Loucy (cell line): Measurements from ENCODE around the gene HOXA13.

Experiments
- H2AFZ ChIP-seq: fragments of 200-600 bp; sonication (generic); 2 replicates; pipeline ENCODE4 v1.6.0; 2016; ENCODE audit warnings: antibody characterized with exemption, mild to moderate bottlenecking, low read length, moderate library complexity
- H3F3A ChIP-seq: fragments of 200-600 bp; 2 replicates; pipeline ENCODE4 v1.6.0; 2016; ENCODE audit warnings: antibody characterized with exemption, low read depth, mild to moderate bottlenecking
- H3K27me3 ChIP-seq: fragments of 200-600 bp; sonication (generic); 2 replicates; pipeline ENCODE4 v1.6.1; 2014; ENCODE audit warnings: low read length, mild to moderate bottlenecking; ENCODE audit not compliant: insufficient read depth, poor library complexity, severe bottlenecking
- H3K36me3 ChIP-seq: fragments of 200-600 bp; sonication (generic); 2 replicates; pipeline ENCODE4 v1.6.1; 2016; ENCODE audit warnings: low read length; ENCODE audit not compliant: insufficient read depth
- H3K4me1 ChIP-seq: fragments of 200-600 bp; sonication (generic); 2 replicates; pipeline ENCODE4 v1.5.1; 2014; ENCODE audit warnings: low read length, mild to moderate bottlenecking; ENCODE audit not compliant: insufficient read depth, poor library complexity, severe bottlenecking
- H3K4me2 ChIP-seq: fragments of 200-600 bp; sonication (generic); 2 replicates; pipeline ENCODE4 v1.6.0; 2014; ENCODE audit warnings: antibody characterized with exemption, low read length, low read depth, mild to moderate bottlenecking; ENCODE audit not compliant: poor library complexity, severe bottlenecking
- H3K4me3 ChIP-seq: fragments of 200-600 bp; sonication (generic); 2 replicates; pipeline ENCODE4 v1.5.1; 2014; ENCODE audit warnings: low read length, mild to moderate bottlenecking, mixed read lengths; ENCODE audit not compliant: poor library complexity, severe bottlenecking
- H3K79me2 ChIP-seq: fragments of 200-600 bp; sonication (generic); 2 replicates; pipeline ENCODE4 v1.6.1; 2014; ENCODE audit warnings: low read length; ENCODE audit not compliant: insufficient read depth
- H3K9ac ChIP-seq: fragments of 200-600 bp; sonication (generic); 2 replicates; pipeline ENCODE4 v1.6.0; 2014; ENCODE audit warnings: mild to moderate bottlenecking, low read depth, low read length, moderate library complexity; ENCODE audit not compliant: poor library complexity, severe bottlenecking
- H3K9me2 ChIP-seq: fragments of 200-600 bp; sonication (generic); replicated peaks from 2 replicates; pipeline ENCODE4 v1.6.1; 2016; ENCODE audit warnings: low read depth, low read length, mixed read lengths
- H3K9me3 ChIP-seq: fragments of 200-600 bp; sonication (generic); 2 replicates; pipeline ENCODE4 v1.6.1; 2014; ENCODE audit warnings: mild to moderate bottlenecking, antibody characterized with exemption, low read length, low read depth; ENCODE audit not compliant: insufficient read depth
- H4K20me1 ChIP-seq: fragments of 200-600 bp; sonication (generic); 2 replicates; pipeline ENCODE4 v1.6.0; 2014; ENCODE audit warnings: antibody characterized with exemption, low read length, mild to moderate bottlenecking; ENCODE audit not compliant: insufficient read depth, poor library complexity, severe bottlenecking
- CTCF ChIP-seq: fragments of 200-600 bp; sonication (generic); conservative IDR thresholded peaks from 2 replicates; pipeline ENCODE4 v1.5.1; 2014; ENCODE audit warnings: mild to moderate bottlenecking, antibody characterized with exemption, low read length
- EZH2phosphoT487 ChIP-seq: fragments of 200-600 bp; IDR thresholded peaks from 2 replicates; pipeline ENCODE4 v1.6.1; 2018; ENCODE audit warnings: antibody characterized with exemption, mild to moderate bottlenecking, moderate library complexity, borderline replicate concordance

The HOXA13 gene

DNA sequence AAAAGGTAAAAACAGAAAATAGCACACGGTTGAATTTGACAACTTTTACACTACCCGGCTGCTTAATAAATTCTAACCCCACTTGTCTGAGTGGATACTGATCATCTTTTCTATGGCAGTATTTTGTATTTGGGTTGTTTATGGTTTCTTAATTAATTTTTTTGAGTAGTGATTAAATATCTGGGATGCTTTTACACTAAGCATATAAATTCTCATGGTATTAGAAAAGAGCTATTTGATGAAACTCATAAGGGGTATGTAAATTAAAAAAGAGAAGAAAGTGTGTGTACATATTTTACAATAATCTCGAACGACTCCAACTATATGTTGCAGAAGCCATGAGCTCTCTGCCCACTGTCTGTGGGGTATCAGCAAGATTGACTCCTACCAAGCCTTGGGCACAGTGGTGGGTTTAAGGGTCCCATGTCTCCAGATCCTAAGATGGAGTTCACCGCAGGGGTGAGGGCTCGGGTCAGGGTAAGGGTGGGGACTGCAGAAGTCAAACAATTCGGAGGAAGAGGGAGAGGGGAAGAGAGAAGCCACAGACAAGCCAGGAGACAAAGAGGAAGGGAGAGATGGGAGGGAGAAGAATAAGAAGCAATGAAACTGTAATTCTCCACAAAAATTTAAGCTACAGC, 7.6 kb upstream of the HOXA13 start:
- Histone ChIP-seq H3K9me2 (no peaks in the 10 kb centered on the region), H3K9me3 (no peaks in the 10 kb centered on the region), H2AFZ (no peak overlapping the region), H3K4me3 (no peak overlapping the region), H3K9ac (no peak overlapping the region), H4K20me1 (no peaks in the 10 kb centered on the region), H3K27me3 (no peaks in the 10 kb centered on the region), H3K36me3 (no peaks in the 10 kb centered on the region), H3K4me1 (peaks cover under 1% of the 10 kb centered on the region), H3K4me2 (no peak overlapping the region), H3F3A (no peaks in the 10 kb centered on the region), H3K79me2 (peaks cover 7% of the 10 kb centered on the region)
- no peak for TF ChIP-seq CTCF
- no peak for TF ChIP-seq EZH2phosphoT487

DNA sequence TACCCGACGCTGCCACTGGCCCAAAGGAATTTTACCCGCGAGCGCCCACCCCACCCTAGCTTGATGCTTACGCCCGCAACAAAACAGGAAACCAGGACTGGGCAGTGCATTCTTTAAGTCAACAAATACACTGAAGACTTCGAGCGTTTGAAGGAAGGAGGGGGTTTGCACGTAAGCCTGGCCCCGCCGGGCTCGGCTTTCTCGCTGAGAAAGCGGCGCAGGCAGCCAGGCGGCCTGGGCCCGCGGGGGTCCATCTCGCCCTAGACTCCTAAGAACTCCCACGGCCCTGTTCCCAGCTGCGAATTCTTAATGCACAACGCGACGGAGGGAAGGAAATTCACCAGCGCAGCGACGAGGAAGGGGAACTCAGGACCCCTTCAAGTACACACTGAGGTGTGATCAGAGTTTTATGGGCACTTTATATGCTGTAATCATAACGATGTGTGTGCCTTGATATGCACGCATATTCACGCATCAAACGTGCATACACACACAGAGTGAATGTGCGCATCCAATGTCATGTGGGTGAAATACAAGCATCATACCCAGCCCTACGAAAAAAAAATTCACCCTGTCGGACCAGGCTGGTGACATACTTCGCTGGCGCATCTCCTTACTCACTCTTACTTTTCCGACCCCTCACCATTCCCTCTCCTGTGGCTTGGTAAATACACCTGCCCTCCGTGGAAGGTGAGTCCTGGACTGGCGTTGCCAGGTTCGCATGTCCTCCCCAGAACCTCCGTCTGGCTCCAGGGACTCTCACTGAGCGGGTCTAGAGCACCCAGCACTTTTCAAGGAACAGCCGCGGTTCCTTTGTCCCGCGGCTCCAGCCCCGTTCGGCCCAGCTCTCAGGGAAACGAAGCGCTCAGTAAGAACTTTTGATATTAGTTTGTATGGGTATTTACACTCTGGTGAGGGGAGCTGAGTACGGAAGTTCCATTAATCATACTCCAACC, 5.7 kb upstream of the HOXA13 start:
- Histone ChIP-seq H3F3A (no peaks in the 10 kb centered on the region), H3K9me2 (no peaks in the 10 kb centered on the region), H3K36me3 (no peaks in the 10 kb centered on the region), H3K4me2 (no peak overlapping the region), H3K27me3 (no peaks in the 10 kb centered on the region), H3K4me3 (no peak overlapping the region), H4K20me1 (no peaks in the 10 kb centered on the region), H2AFZ (no peak overlapping the region), H3K79me2 (peaks cover 25% of the 10 kb centered on the region), H3K4me1 (peaks cover 18% of the 10 kb centered on the region), H3K9ac (no peak overlapping the region), H3K9me3 (no peaks in the 10 kb centered on the region)
- TF ChIP-seq EZH2phosphoT487 (no peak), CTCF (no peak)

- no peaks in the 10 kb centered on the region for H3K36me3 ChIP-seq
- no peak overlapping the region for H3K4me2 ChIP-seq
- H3F3A ChIP-seq: no peaks in the 10 kb centered on the region
- no peaks in the 10 kb centered on the region for H3K9me3 ChIP-seq
- no peak overlapping the region for H3K4me3 ChIP-seq
- no peak for TF ChIP-seq CTCF
- TF ChIP-seq EZH2phosphoT487: no peak
- no peak overlapping the region for H2AFZ ChIP-seq
- H3K27me3 ChIP-seq: no peaks in the 10 kb centered on the region
- H3K9ac ChIP-seq: no peak overlapping the region
- H3K79me2 ChIP-seq: peaks cover 31% of the 10 kb centered on the region
- no peaks in the 10 kb centered on the region for H3K9me2 ChIP-seq
- H3K4me1 ChIP-seq: peaks cover 18% of the 10 kb centered on the region
- no peaks in the 10 kb centered on the region for H4K20me1 ChIP-seq
Observed at GRCh38 chr7:27204851-27205322, 5.0 kb upstream of the HOXA13 start.
